HG02981 (cell line): ENCODE data around the gene CFAP20DC.
"Not testable (repeated sequence)": the region's sequence is repeated elsewhere in the genome, so short reads cannot be mapped to it uniquely, and the experiment has no call there.

ENCODE experiments used
- ATAC-seq: cut with Tn5 transposase; IDR thresholded peaks from one replicate; pipeline ENCODE4 v1.9.1; 2021; ENCODE audit warnings: mild to moderate bottlenecking, moderate library complexity; ENCODE audit not compliant: unreplicated experiment

CFAP20DC gene

GRCh38 chr3:58706395-58707167 is 343.2 kb downstream of the CFAP20DC start:
- no peak for ATAC-seq

- ATAC-seq, result no peak
These were observed 345.1 kb downstream of the CFAP20DC start for GRCh38 chr3:58704745-58705144.

GRCh38 chr3:58704304-58704703 is 345.5 kb downstream of the CFAP20DC start:
- ATAC-seq, result not testable (repeated sequence)

GRCh38 chr3:58698246-58698645 is 351.6 kb downstream of the CFAP20DC start:
- no peak for ATAC-seq

- peak; percentile 75 for ATAC-seq
These were observed 352.3 kb downstream of the CFAP20DC start for GRCh38 chr3:58697561-58697960.

- ATAC-seq, result not testable (repeated sequence)
These were observed 353.0 kb downstream of the CFAP20DC start for GRCh38 chr3:58696813-58697212.

- ATAC-seq, result no peak
These were observed 353.7 kb downstream of the CFAP20DC start for GRCh38 chr3:58696093-58696492.

GRCh38 chr3:58695284-58695683 is 354.5 kb downstream of the CFAP20DC start:
- ATAC-seq, result not testable (repeated sequence)

- peak; percentile 64 for ATAC-seq
These were observed 355.6 kb downstream of the CFAP20DC start for GRCh38 chr3:58693940-58694850.

- no peak for ATAC-seq
These were observed 357.3 kb downstream of the CFAP20DC start for GRCh38 chr3:58692484-58692883.
